GM21447 (cell line): ENCODE measurements around the gene ARMC5.
A peak's percentile ranks its signal among the peaks of the same experiment; 100 is the strongest.
"Not testable (repeated sequence)": the region's sequence is repeated elsewhere in the genome, so short reads cannot be mapped to it uniquely, and the experiment has no call there.

Experiments
- ATAC-seq: cut with Tn5 transposase; IDR thresholded peaks from one replicate; pipeline ENCODE4 v1.9.1; 2021; ENCODE audit not compliant: unreplicated experiment

ARMC5 gene

GRCh38 chr16:31430380-31431052 lies 28.8 kb upstream of the ARMC5 start:
- no peak for ATAC-seq

DNA sequence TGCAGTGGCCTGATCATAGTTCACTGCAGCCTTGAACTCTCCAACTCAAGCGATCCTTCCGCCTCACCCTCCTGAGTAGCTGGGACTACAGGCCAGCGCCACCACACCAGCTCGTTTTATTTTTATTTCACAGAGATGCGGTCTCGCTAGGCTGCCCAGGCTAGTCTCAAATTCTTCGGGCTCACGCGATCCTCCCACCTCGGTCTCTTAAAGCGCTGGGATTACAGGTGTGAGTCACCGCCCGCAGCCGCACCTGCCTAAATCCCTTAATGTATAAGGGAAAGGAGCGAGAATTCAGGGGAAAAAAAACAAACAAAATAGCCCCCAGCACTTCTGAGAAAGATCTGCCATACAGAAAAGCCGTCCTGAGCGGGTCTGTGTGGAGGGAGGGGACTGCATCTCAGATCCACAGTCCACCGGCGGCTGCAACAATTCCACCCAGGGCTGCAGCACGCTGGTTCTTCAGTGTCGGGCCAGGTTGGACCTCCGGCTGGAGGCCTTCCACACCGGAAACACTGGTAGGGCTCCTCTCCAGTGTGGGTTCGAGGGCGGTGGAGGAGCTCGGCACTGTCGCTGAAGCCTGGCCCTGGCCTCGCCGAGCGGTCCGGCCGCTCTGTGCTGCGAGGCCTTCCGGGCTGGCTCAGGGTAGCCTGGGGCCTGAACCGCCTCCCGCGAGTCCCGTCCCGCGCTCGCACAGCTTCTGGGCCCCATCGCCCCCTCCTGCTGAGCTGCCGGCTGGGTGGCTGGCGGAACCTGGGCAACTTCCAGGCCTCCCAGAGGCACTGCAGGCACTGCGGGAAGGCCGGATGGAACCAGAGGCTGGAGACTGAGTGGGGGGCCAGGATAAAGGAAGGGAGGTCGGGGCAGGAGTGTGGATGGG lies 23.7 kb upstream of the ARMC5 start:
- ATAC-seq: no peak

GRCh38 chr16:31436221-31437045 lies 22.9 kb upstream of the ARMC5 start:
- no peak for ATAC-seq

DNA sequence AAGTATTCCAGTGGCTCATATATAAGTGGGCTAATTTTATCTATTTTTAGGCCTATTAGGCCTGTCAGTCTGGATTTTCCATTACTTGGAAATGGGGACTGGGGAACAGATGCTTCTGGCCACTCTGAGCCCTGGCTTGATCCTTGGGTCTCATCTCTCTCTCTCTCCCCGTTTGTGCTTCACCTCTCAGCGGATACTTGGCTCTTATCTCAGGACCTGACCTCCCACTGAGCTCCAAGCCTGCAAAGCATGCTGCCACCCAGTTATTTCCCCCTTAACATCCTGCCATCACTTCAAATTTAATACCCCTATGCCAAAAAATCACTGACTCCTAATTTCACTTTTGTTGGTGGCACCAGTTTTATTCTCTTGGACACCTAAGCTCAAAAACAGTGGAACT lies 20.9 kb upstream of the ARMC5 start:
- no peak for ATAC-seq

- not testable (repeated sequence) for ATAC-seq
These were observed 20.3 kb upstream of the ARMC5 start for GRCh38 chr16:31439023-31439422.

GRCh38 chr16:31439519-31439918 lies 19.8 kb upstream of the ARMC5 start:
- ATAC-seq: no peak

DNA sequence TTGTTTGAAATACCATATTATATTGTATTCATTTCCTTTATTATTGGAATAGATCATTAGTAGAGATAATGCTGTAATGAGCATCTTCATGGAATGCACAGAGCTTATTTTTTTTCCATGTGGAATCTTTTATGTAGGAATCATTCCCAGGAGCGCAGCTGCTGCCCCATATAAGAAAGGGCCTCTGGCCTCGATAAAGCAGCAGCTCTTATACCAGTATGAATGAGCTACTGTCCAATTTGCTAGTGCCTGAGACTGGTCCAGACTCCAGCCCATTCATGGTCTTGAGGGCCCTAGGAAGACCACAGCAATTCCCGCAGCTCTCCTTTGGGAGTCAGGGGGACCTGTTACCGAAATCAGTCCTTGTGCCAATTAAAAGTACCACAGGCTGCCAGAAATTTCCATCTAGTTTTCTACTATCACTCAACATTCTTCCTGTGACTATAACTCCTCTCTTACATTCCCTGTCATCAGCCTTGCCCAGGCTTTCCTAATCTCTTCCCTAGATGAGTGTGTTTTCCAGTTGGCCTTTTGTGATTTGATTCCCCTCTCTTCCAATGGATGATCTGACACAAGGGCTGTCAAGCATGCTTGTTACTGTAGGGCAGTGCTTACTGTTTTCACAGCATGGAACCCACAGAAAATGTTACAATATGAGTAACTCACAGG lies 18.7 kb upstream of the ARMC5 start:
- no peak for ATAC-seq

GRCh38 chr16:31441956-31442355 lies 17.3 kb upstream of the ARMC5 start:
- no peak for ATAC-seq

DNA sequence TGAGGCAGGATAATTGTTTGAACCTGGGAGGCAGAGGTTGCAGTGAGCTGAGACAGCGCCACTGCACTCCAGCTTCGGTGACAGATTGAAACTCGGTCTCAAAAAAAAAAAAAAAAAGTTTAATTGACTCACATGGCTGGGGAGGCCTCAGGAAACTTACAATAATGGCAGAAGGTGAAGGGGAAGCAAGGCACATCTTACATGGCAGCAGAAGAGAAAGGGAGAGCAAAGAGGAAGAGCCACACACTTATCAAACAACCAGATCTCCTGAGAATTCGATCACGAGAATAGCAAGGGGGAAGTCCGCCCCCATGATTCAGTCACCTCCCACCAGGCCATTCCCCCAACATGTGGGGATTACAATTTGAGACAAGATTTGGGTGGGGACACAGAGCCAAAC lies 13.4 kb upstream of the ARMC5 start:
- ATAC-seq: not testable (repeated sequence)

GRCh38 chr16:31451201-31451600 lies 8.1 kb upstream of the ARMC5 start:
- ATAC-seq: no peak

- no peak for ATAC-seq
These were observed 7.5 kb upstream of the ARMC5 start for GRCh38 chr16:31451681-31452351.

GRCh38 chr16:31452631-31453106 lies 6.6 kb upstream of the ARMC5 start:
- no peak for ATAC-seq

DNA sequence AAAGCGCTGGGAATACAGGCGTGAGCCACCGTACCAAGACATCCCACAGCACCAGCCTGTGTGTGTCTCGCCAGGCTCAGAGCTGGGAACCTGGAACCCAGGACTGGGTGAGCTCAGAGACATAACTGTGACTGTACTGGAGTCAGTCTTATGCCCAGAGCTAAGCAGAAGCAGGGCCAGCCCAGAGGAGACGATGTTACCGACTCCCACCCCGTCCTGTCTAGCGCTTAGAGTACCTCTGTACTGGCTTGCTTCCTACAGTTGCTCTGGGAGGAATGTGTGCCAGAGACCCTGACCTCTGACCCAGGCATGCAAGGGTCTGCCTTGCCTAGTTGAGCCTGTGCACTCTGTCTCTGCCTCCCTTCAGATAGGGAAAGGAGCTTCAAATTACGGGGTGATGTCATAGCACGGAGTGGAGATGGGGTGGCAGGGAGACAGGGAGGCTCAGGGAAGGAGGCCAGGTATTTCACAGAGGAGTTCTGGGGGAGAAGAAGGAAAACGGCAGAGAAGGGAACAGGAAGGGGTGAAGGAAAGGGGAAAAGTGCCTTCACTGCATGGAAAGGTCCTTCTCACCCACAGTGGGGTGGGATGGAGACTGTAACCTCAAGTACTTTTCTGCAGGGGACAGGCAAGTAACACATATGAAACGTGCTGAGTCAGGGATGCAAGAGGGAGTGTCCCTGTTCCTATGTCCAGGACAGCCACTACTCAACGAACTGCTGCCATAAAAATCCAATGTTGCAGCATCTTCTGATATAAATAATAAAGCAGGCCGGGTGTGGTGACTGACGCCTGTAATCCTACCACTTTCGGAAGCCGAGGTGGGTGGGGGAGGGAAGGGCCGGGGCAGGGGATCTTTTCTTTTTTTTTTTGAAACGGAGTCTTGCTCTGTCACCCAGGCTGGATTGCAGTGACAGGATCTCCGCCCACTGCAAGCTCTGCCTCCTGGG lies 5.8 kb upstream of the ARMC5 start:
- no peak for ATAC-seq

DNA sequence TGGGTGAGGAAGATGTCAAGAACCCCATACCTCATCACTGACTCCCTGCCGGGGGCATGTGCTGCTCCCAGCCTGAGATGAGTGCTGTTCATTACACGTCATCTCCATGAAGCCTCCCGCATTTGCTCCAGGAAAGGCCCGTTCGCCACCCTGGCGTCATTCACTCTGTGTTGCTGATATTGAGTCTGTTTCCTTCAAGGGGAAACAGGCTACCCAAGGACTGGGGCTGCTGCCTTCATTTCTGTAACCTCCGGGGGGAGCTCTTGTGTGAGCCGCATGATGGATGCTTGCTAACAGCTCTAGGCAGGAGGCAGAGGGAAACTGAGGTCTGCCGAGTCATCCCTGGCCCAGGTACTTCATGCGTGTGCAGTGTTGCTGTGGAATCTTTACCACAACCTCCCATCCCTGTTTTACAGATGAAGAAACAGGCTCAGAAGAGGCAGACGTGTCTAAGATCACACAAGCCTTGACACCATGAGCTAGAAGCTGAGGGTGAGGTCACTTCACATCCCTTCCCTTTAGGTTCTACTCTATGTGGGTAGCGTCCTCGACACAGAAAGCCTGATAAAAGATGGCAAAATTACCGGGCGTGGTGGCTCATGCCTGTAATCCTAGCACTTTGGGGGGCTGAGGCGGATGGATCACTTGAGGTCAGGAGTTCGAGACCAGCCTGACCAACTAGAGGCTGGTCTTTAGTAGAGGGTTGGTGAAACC lies 3.5 kb upstream of the ARMC5 start:
- no peak for ATAC-seq

- ATAC-seq: no peak
These were observed 2.3 kb upstream of the ARMC5 start for GRCh38 chr16:31456988-31457360.

DNA sequence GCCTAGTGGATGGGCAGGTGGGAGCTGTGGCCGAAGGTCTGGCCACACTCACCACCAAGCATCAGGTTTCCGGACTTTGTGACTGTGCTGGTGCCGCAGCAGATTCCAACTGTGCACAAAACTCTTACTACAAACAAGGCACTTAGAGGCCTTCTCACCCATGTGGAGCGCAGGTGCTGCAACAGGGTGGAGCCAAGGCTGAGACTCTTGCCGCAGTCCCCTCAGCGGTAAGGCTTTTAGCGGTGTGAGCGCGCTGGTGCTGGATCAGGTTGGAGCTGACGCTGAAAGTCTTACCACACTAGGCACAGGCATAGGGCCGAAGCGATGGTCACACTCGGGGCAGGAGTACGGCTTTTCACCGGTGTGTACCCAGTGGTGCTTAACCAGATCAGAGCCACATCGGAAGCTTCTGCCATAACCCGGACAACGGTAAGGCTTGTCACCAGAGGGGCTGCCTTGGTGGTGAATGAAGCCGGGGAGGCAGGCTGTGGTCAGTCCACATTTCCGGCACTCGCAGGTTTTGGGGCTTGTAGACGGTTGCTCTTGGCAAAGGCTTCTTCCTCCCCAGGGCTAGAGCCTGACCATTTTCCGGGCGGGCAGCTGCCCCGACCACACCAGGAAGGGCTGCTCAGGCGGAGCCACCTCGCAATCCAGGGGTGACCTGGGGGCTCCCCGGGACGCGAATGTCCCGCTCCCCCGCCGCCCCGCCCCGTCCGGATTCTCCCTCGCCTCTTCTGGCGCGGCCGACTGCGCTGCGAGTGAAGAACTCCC lies 1.0 kb upstream of the ARMC5 start:
- peak; percentile 12 for ATAC-seq

DNA sequence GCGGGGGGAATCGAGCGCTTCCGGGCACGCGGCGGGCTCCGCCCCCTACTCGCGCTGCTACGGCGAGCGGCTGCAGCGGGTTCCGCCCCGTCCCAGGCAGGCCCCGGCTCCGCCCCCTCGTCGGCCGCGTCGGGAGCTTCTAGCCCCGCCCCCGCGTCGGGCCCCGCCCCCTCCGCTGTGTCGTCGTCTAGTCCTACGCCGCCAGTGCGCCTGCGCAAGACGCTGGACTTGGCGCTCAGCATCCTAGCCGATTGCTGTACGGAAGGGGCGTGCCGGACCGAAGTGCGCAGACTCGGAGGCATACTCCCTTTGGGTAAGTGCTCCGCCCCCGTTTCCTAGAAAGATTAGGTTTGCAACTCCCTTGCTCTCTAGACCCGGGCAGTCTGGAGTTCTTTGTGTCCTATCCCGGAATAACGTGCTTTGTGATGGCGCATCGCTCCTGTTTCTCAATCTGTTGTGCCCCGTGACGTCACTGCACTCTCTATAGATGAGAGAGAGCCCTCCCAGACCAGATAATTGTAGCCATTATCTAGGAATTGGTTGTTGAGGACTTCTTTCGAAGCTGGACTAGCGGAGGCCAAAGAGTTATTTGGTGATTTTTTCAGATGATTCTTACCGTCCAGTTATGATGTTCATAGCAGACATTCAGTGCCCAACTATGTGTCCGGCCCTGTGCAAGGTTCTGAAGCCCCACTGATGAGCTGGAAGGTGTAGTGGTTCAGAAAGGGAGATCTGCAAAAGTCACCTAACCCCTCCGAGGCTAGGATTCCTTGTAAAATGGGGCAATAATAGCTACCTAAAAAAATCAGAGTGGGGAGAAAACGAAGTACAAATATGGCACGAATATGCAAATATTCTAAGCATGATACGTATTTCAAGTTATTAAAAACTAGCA lies 633 bp downstream of the ARMC5 start:
- peak; percentile 54 for ATAC-seq
